Measurements from ENCODE around the gene FTL.
A peak's percentile ranks its signal among the peaks of the same experiment; 100 is the strongest.

FTL gene

GRCh38 chr19:48945415-48945814 is 19.7 kb upstream of the FTL start:
- FAIRE-seq = no peak
- DNase-seq (ENCODE audit: low spot score) = no peak

GRCh38 chr19:48945817-48946216 is 19.3 kb upstream of the FTL start:
- FAIRE-seq (no peak), DNase-seq (ENCODE audit: low spot score) (no peak)

GRCh38 chr19:48946463-48947257 is 18.4 kb upstream of the FTL start:
- DNase-seq (ENCODE audit: low spot score) (no peak), FAIRE-seq (no peak)

- FAIRE-seq (no peak), DNase-seq (ENCODE audit: low spot score) (no peak)
Measured at GRCh38 chr19:48947258-48947542, 17.9 kb upstream of the FTL start.

- DNase-seq (ENCODE audit: low spot score) (no peak), FAIRE-seq (no peak)
Measured at GRCh38 chr19:48950159-48950558, 14.9 kb upstream of the FTL start.

- FAIRE-seq (no peak), DNase-seq (ENCODE audit: low spot score) (no peak)
Measured at GRCh38 chr19:48950830-48951519, 14.1 kb upstream of the FTL start.

- no peak for FAIRE-seq
Measured at GRCh38 chr19:48953141-48953540, 12.0 kb upstream of the FTL start.

GRCh38 chr19:48953990-48954594 is 11.0 kb upstream of the FTL start:
- FAIRE-seq (no peak), DNase-seq (ENCODE audit: low spot score) (no peak)

More at GRCh38 chr19:48953141-48953540, 12.0 kb upstream of the FTL start:
- no peak for DNase-seq (ENCODE audit: low spot score)

- FAIRE-seq = peak; percentile 99
- DNase-seq (ENCODE audit: low spot score) = peak; percentile 97
Measured at GRCh38 chr19:48954595-48955307, 10.4 kb upstream of the FTL start, which contains the start of gene BAX. Gene BAX, plus strand, starts transcription at chr19:48954875. Its CDS starts 54 bp downstream, at chr19:48954929.

- DNase-seq (ENCODE audit: low spot score) (no peak), FAIRE-seq (no peak)
Measured at GRCh38 chr19:48955308-48955958, 9.7 kb upstream of the FTL start.

- no peak for DNase-seq (ENCODE audit: low spot score)
- FAIRE-seq = no peak
Measured at GRCh38 chr19:48958006-48958405, 7.1 kb upstream of the FTL start.

- no peak for DNase-seq (ENCODE audit: low spot score)
- FAIRE-seq = no peak
Measured at GRCh38 chr19:48959341-48960239, 5.5 kb upstream of the FTL start.

- FAIRE-seq = no peak
- no peak for DNase-seq (ENCODE audit: low spot score)
Measured at GRCh38 chr19:48961051-48961649, 4.0 kb upstream of the FTL start.

GRCh38 chr19:48961673-48962028 is 3.5 kb upstream of the FTL start:
- DNase-seq (ENCODE audit: low spot score) (no peak), FAIRE-seq (no peak)

- FAIRE-seq (no peak), DNase-seq (ENCODE audit: low spot score) (peak; percentile 47)
Measured at GRCh38 chr19:48962029-48962848, 2.9 kb upstream of the FTL start.

- FAIRE-seq (no peak), DNase-seq (ENCODE audit: low spot score) (no peak)
Measured at GRCh38 chr19:48962849-48963165, 2.3 kb upstream of the FTL start.

GRCh38 chr19:48963371-48964204 is 1.5 kb upstream of the FTL start:
- FAIRE-seq (no peak), DNase-seq (ENCODE audit: low spot score) (peak; percentile 77)
